H1 (cell line): Measurements from ENCODE around the gene TPP1. TPM values are rescaled to one million over a fixed set of nuclear protein-coding genes. Genes with fewer than 3 reads are reported as not detected.

ENCODE experiments used
- CTCF ChIA-PET: fragments of 300-600 bp; sonication (Branson Sonifier 250); formaldehyde crosslinking; loops from one replicate; lab custom pipeline; 2021; ENCODE audit not compliant: partially characterized antibody; lab: Charles Lee
- POLR2A ChIA-PET: fragments of 300-600 bp; sonication (Branson Sonifier 250); formaldehyde crosslinking; loops from one replicate; lab custom pipeline; 2021; ENCODE audit warnings: inconsistent platforms; ENCODE audit not compliant: partially characterized antibody; lab: Charles Lee
- DNase-seq, 2 experiments: peaks; one replicate each; pipeline versions ENCODE4 v3.0.0 to v3.0.0-alpha.2; 2010 to 2022; ENCODE audit warnings: low spot score in 2 of 2, low read depth in 1 of 2, mixed read lengths in 1 of 2
- FAIRE-seq: peaks from 2 replicates; lab custom pipeline; 2011; peaks lifted over from hg19 to GRCh38; lab: Jason Lieb, UNC
- H2AFZ ChIP-seq: 2 replicates; pipeline ENCODE4 v1.8.1; 2012; ENCODE audit warnings: low read length, inconsistent platforms
- H2AK5ac ChIP-seq: 2 replicates; pipeline ENCODE4 v1.6.1; 2013; ENCODE audit warnings: low read depth, low read length
- H2BK120ac ChIP-seq: replicated peaks from 2 replicates; pipeline ENCODE3; 2013; ENCODE audit warnings: low read depth, low read length, inconsistent platforms
- H2BK12ac ChIP-seq: 2 replicates; pipeline ENCODE4 v1.6.1; 2013; ENCODE audit warnings: low read depth, low read length
- H2BK15ac ChIP-seq: 2 replicates; pipeline ENCODE4 v1.6.1; 2013; ENCODE audit warnings: low read length
- H2BK20ac ChIP-seq: 2 replicates; pipeline ENCODE4 v1.6.1; 2013; ENCODE audit warnings: low read length
- H2BK5ac ChIP-seq: 2 replicates; pipeline ENCODE4 v1.6.1; 2013; ENCODE audit warnings: low read depth, low read length
- H3K14ac ChIP-seq: 2 replicates; pipeline ENCODE4 v1.6.1; 2013; ENCODE audit warnings: inconsistent platforms; ENCODE audit not compliant: insufficient read length
- H3K18ac ChIP-seq: 2 replicates; pipeline ENCODE4 v1.6.1; 2013; ENCODE audit warnings: low read length; ENCODE audit errors: extremely low read depth
- H3K23ac ChIP-seq: 2 replicates; pipeline ENCODE4 v1.6.1; 2013; ENCODE audit warnings: inconsistent platforms; ENCODE audit not compliant: insufficient read length
- H3K23me2 ChIP-seq: 2 replicates; pipeline ENCODE4 v1.6.1; 2013; ENCODE audit warnings: low read depth, low read length
- H3K27ac ChIP-seq: 2 replicates; pipeline ENCODE4 v1.6.1; 2011; ENCODE audit warnings: low read depth, low read length, inconsistent platforms
- H3K27me3 ChIP-seq, 4 experiments: replicated peaks in 1 of 4; 1 replicate in 1 of 4; 2 replicates in 3 of 4; pipeline versions ENCODE4 v1.6.1 to v1.8.1; 2011 to 2013; ENCODE audit warnings: low read length in 3 of 4, mild to moderate bottlenecking in 3 of 4, inconsistent platforms in 2 of 4, mixed read lengths in 2 of 4, moderate library complexity in 1 of 4; ENCODE audit not compliant: control insufficient read depth in 3 of 4, insufficient read depth in 3 of 4; ENCODE audit errors: extremely low read depth in 1 of 4
- H3K36me3 ChIP-seq, 4 experiments: 2 replicates each; pipeline versions ENCODE4 v1.6.1 to v1.8.1; 2011 to 2013; ENCODE audit warnings: mild to moderate bottlenecking in 4 of 4, low read length in 3 of 4, moderate library complexity in 2 of 4, control low read depth in 1 of 4, inconsistent platforms in 1 of 4; ENCODE audit not compliant: insufficient read depth in 4 of 4, control insufficient read depth in 2 of 4
- H3K4ac ChIP-seq: replicated peaks from 2 replicates; pipeline ENCODE3; 2013; ENCODE audit warnings: low read length, low read depth, mixed read lengths, inconsistent platforms; ENCODE audit not compliant: insufficient read length
- H3K4me1 ChIP-seq, 4 experiments: replicated peaks in 1 of 4; 1 replicate in 1 of 4; 2 replicates in 3 of 4; pipeline versions ENCODE4 v1.6.1 to v1.8.1; 2011 to 2013; ENCODE audit warnings: low read length in 3 of 4, inconsistent platforms in 2 of 4, mixed read lengths in 1 of 4; ENCODE audit not compliant: insufficient read depth in 4 of 4, control insufficient read depth in 3 of 4
- H3K4me2 ChIP-seq, 2 experiments: 2 replicates each; pipeline versions ENCODE4 v1.6.1 to v1.8.1; 2011 to 2013; ENCODE audit warnings: low read depth in 2 of 2, low read length in 2 of 2, control low read depth in 1 of 2, inconsistent platforms in 1 of 2, mild to moderate bottlenecking in 1 of 2; ENCODE audit not compliant: insufficient read depth in 1 of 2
- H3K4me3 ChIP-seq, 4 experiments: fragments of 200-600, 300-600 bp in 1 of 4; sonication (generic), shearing (Covaris generic), sonication (Bioruptor Twin) in 1 of 4; 2 replicates each; pipeline versions ENCODE4 v1.5.1 to v1.8.1; 2011 to 2016; ENCODE audit warnings: low read length in 4 of 4, low read depth in 3 of 4, control low read depth in 2 of 4, inconsistent platforms in 2 of 4, mild to moderate bottlenecking in 2 of 4, mixed read lengths in 1 of 4, moderate library complexity in 1 of 4; ENCODE audit not compliant: insufficient read depth in 2 of 4; ENCODE audit errors: extremely low read depth in 1 of 4
- H3K56ac ChIP-seq: replicated peaks from 2 replicates; pipeline ENCODE3; 2013; ENCODE audit warnings: low read depth, mild to moderate bottlenecking, mixed read lengths, low read length, inconsistent platforms; ENCODE audit not compliant: insufficient read length
- H3K79me1 ChIP-seq: 2 replicates; pipeline ENCODE4 v1.6.1; 2013; ENCODE audit warnings: low read depth, low read length, control low read depth
- H3K79me2 ChIP-seq, 2 experiments: 2 replicates each; pipeline versions ENCODE4 v1.6.1 to v1.8.1; 2012 to 2013; ENCODE audit warnings: low read length in 2 of 2, mild to moderate bottlenecking in 2 of 2, inconsistent platforms in 1 of 2; ENCODE audit not compliant: insufficient read depth in 2 of 2, control insufficient read depth in 1 of 2
- H3K9ac ChIP-seq, 4 experiments: replicated peaks in 1 of 4; 1 replicate in 1 of 4; 2 replicates in 3 of 4; pipeline versions ENCODE4 v1.6.1 to v1.8.1; 2011 to 2013; ENCODE audit warnings: low read depth in 3 of 4, low read length in 3 of 4, control low read depth in 2 of 4, mild to moderate bottlenecking in 2 of 4, moderate library complexity in 2 of 4, inconsistent platforms in 1 of 4; ENCODE audit errors: extremely low read depth in 1 of 4
- H3K9me3 ChIP-seq, 2 experiments: 2 replicates each; pipeline versions ENCODE4 v1.6.1 to v1.8.1; 2012 to 2013; ENCODE audit warnings: mild to moderate bottlenecking in 2 of 2, moderate library complexity in 2 of 2, control low read depth in 1 of 2, inconsistent platforms in 1 of 2, low read depth in 1 of 2, low read length in 1 of 2, mixed read lengths in 1 of 2; ENCODE audit not compliant: insufficient read depth in 2 of 2
- H4K20me1 ChIP-seq, 2 experiments: replicated peaks in 1 of 2; 2 replicates each; pipeline versions ENCODE3 to v1.8.1; 2011 to 2013; ENCODE audit warnings: inconsistent platforms in 2 of 2, low read length in 2 of 2, mild to moderate bottlenecking in 1 of 2; ENCODE audit not compliant: insufficient read depth in 2 of 2, control insufficient read depth in 1 of 2
- H4K5ac ChIP-seq: 2 replicates; pipeline ENCODE4 v1.6.1; 2013; ENCODE audit warnings: low read length, low read depth, mixed read lengths, inconsistent platforms; ENCODE audit not compliant: insufficient read length
- H4K8ac ChIP-seq: 2 replicates; pipeline ENCODE4 v1.8.0; 2013; ENCODE audit warnings: mild to moderate bottlenecking, moderate library complexity, low read length, inconsistent platforms; ENCODE audit not compliant: insufficient read depth; ENCODE audit errors: extremely low read depth
- H4K91ac ChIP-seq: replicated peaks from 2 replicates; pipeline ENCODE3; 2013; ENCODE audit warnings: low read length, mixed read lengths, inconsistent platforms; ENCODE audit not compliant: insufficient read length
- KDM4A ChIP-seq: IDR thresholded peaks from one replicate; pipeline ENCODE4 v1.7.1; 2012; ENCODE audit warnings: low read depth, mild to moderate bottlenecking, moderate library complexity, low read length, inconsistent platforms; ENCODE audit not compliant: severe bottlenecking
- SIRT6 ChIP-seq: IDR thresholded peaks from one replicate; pipeline ENCODE4 v1.7.1; 2012; ENCODE audit warnings: low read length, inconsistent platforms
- WGBS, 2 experiments: shearing (Covaris generic) in 1 of 2; methylation state at CpG; one replicate each; pipeline versions ENCODE4 v1.1.6 to v1.1.7; 2013 to 2015; ENCODE audit warnings: low lambda C conversion rate in 2 of 2, mixed read lengths in 2 of 2, inconsistent platforms in 1 of 2, low coverage in 1 of 2, missing lambda C conversion rate in 1 of 2; ENCODE audit not compliant: insufficient replicate concordance in 2 of 2, insufficient coverage in 1 of 2, insufficient read length in 1 of 2; ENCODE audit errors: extremely low coverage in 1 of 2, missing lambda C conversion rate in 1 of 2; 5-methylcytosine and 5-hydroxymethylcytosine counted together
- polyA plus RNA-seq, 7 experiments: library from polyadenylated mRNA; depleted of rRNA in 3 of 7; stranded (reverse) in 5 of 7; unstranded in 2 of 7; fragments of >200 nt in 5 of 7; fragments of 200-250 nt in 2 of 7; gene quantifications; 1 replicate in 5 of 7; 2 replicates in 1 of 7; 4 replicates in 1 of 7; pipeline versions ENCODE4 v1.2.1 to v1.2.3, GENCODE V29; 2011 to 2013; ENCODE audit warnings: missing spikeins in 2 of 7, mixed read lengths in 2 of 7
- total RNA-seq: library from RNA; stranded (reverse); fragmentation: NEBNext Ultra II Directional; extraction: Animal tissue kit (Norgen Biotek cat#: 25700); gene quantifications from 2 replicates; pipeline ENCODE4 v1.2.1, GENCODE V29; 2021

The TPP1 gene
- total and polyA plus RNA-seq, 2 of the 8 experiments (the other 6 are each of a cell fraction or from before 2014, with no cell fraction given) = 36.1 to 77.5 TPM

DNA sequence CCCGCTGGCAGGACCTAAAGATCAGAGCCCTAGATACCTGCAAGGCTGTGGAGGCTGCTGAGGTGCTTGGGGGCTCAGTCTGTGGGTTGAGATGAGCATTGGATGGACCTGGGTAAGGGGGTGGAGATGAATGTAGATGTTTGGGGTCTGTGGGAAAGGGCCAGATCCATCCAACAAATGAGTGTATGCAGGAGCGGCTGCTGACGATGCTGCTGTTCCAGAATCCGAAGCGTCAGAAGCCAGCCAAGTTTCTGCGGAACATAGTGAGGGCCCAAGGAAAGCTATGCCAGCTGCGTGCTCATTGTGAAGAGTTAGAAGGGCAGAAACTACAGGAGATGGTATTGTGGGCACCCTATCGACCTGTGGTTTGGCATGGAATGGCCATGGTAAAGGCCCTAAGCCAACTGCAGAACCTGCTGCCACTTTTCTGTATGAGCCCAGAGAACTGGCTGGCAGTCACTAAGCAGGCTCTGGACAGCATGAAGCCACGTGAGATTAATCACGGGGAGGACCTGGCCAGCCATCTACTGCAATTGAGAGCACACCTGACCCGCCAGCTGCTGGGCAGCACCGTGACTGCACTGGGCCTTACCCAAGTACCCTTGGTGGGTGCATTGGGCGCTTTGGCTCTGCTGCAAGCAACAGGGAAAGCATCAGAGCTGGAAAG lies 52.4 kb downstream of the TPP1 start:
- Histone ChIP-seq H3K79me2 (no peaks in the 10 kb centered on the region), H2BK12ac (no peak overlapping the region), H3K27ac (no peak overlapping the region), H4K91ac (no peak overlapping the region), H3K27me3 (no peaks in the 10 kb centered on the region), H2BK20ac (no peak overlapping the region), H4K5ac (no peak overlapping the region), H3K4ac (no peak overlapping the region), H3K36me3 (no peaks in the 10 kb centered on the region), H3K18ac (no peak overlapping the region), H3K23me2 (no peaks in the 10 kb centered on the region; the same call in 1 of the 2 replicates), H2BK15ac (no peak overlapping the region), H2AFZ (no peak overlapping the region), H3K23ac (no peak overlapping the region), H3K14ac (no peak overlapping the region), H2BK5ac (no peak overlapping the region), H3K9ac (no peak overlapping the region), H4K8ac (peak overlapping the region; percentile 21; the same call in 1 of the 2 replicates), H3K56ac (no peak overlapping the region), H2BK120ac (no peak overlapping the region), H3K79me1 (no peaks in the 10 kb centered on the region), H3K4me1 (peaks cover 0 to 9% (median 4%) of the 10 kb centered on the region in 4 experiments; a peak in 5 of 7 replicates), H2AK5ac (no peak overlapping the region), H3K4me2 (no peak overlapping the region), H4K20me1 (no peaks in the 10 kb centered on the region), H3K4me3 (no peak overlapping the region), H3K9me3 (no peaks in the 10 kb centered on the region)
- FAIRE-seq = no peak
- no peak for TF ChIP-seq SIRT6
- no peak for TF ChIP-seq KDM4A
- CTCF ChIA-PET = interaction anchor here (1.6 kb wide), 1 partner anchor 101 kb away, joined by 3 read pairs; no protein-coding TSS in a partner anchor
- WGBS, 2 experiments = 88% methylated on average over 13 of the region's 13 CpGs; no CpG with 5 or more reads in 1 of the 2 experiments
- no peak for DNase-seq
- POLR2A ChIA-PET = no interaction called here
